Gastroesophageal sphincter (tissue), 3 donors: ENCODE measurements around the gene U2AF1L4.

Source experiments
- POLR2A ChIP-seq, 2 donors: fragments of 450-650 bp; IDR thresholded peaks; one replicate each; pipeline ENCODE4 v1.6.1; 2017; ENCODE audit warnings: antibody characterized with exemption in 2 of 2, mild to moderate bottlenecking in 2 of 2, moderate library complexity in 1 of 2
- POLR2AphosphoS5 ChIP-seq: sonication (generic); formaldehyde crosslinking; IDR thresholded peaks from one replicate; pipeline ENCODE4 v1.6.1; 2017; ENCODE audit warnings: antibody characterized with exemption
- TF ChIP-seq, protein P1 (sequence below), 4 experiments: fragments of 200-600 bp in 2 of 4; fragments of 450-650 bp in 2 of 4; sonication (generic) in 1 of 4; IDR thresholded peaks; one replicate each; pipeline ENCODE4 v1.5.1; 2017 to 2019; ENCODE audit warnings: antibody characterized with exemption in 4 of 4, mild to moderate bottlenecking in 2 of 4, moderate library complexity in 2 of 4

- TF ChIP-seq, protein P1, sequence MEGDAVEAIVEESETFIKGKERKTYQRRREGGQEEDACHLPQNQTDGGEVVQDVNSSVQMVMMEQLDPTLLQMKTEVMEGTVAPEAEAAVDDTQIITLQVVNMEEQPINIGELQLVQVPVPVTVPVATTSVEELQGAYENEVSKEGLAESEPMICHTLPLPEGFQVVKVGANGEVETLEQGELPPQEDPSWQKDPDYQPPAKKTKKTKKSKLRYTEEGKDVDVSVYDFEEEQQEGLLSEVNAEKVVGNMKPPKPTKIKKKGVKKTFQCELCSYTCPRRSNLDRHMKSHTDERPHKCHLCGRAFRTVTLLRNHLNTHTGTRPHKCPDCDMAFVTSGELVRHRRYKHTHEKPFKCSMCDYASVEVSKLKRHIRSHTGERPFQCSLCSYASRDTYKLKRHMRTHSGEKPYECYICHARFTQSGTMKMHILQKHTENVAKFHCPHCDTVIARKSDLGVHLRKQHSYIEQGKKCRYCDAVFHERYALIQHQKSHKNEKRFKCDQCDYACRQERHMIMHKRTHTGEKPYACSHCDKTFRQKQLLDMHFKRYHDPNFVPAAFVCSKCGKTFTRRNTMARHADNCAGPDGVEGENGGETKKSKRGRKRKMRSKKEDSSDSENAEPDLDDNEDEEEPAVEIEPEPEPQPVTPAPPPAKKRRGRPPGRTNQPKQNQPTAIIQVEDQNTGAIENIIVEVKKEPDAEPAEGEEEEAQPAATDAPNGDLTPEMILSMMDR (IDR thresholded peaks at IDR 0.05) = peak in 1 of 4 experiments; percentile 9
- TF ChIP-seq POLR2A (IDR thresholded peaks at IDR 0.05) = peak in 1 of 2 donors; percentile 32
- TF ChIP-seq POLR2AphosphoS5 = no peak
Observed at GRCh38 chr19:35740108-35740422, 5.2 kb downstream of the U2AF1L4 start.
